DMS114 treated with DMSO at 0.1 percent for 48 hours (cell line): ENCODE data around the gene CLEC12A.
A peak's percentile ranks its signal among the peaks of the same experiment; 100 is the strongest.

Experiments
- DNase-seq: peaks from one replicate; lab custom pipeline; 2025; ENCODE audit not compliant: unreplicated experiment; lab: John Stamatoyannopoulos, UW

The CLEC12A gene

GRCh38 chr12:10031771-10032175, 60.6 kb downstream of the CLEC12A start:
- no peak for DNase-seq

DNA sequence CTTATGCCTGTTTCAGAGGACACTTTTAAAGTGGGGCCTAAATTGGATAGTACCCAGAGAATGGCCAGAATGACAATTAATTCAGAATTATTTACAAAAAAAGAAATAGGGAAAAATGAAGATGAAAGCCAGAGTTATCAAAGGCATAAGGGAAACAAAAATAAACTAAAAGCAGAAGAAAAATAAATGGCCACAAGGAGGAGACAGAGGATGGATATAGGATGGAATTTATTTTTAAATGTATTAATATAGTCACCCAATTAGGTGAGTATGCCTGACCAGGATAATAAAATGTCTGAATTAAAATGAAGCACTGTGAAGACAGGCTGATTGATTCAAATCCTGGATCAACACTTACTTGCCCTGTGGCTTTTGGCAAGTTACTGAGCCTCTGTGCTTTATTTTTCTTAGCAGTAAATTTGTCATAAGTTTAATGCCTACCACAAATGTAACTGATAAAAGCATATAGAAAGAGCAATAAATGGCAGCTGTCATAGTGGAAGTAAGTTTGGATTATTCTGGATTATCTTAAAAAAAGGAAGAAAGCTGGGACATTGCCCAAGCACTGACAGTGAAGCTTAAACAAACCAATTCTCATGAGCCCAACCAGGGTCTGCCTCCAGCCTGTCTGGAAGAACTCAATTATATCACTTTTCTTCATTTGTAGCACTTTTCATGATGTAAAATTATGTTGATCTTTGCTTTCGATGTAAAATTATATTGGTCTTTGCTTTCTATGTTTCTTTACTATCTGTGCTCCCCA, 62.8 kb downstream of the CLEC12A start:
- DNase-seq = peak; percentile 28
